Mesendoderm (in vitro differentiated cells): ENCODE data around the gene KANSL3.
A peak's percentile ranks its signal among the peaks of the same experiment; 100 is the strongest.

ENCODE experiments used
- DNase-seq: peaks from one replicate; pipeline ENCODE4 v3.0.0; 2013
- H2AK5ac ChIP-seq: 2 replicates; pipeline ENCODE4 v1.6.1; 2013; ENCODE audit warnings: low read length, inconsistent platforms
- H2BK120ac ChIP-seq: 2 replicates; pipeline ENCODE4 v1.6.1; 2013; ENCODE audit warnings: low read depth, mild to moderate bottlenecking, low read length, moderate library complexity, mixed read lengths
- H2BK15ac ChIP-seq: replicated peaks from 2 replicates; pipeline ENCODE4 v1.6.1; 2013; ENCODE audit warnings: low read depth, mild to moderate bottlenecking, moderate library complexity
- H2BK5ac ChIP-seq: 2 replicates; pipeline ENCODE4 v1.6.1; 2013; ENCODE audit warnings: low read length, inconsistent platforms
- H3K18ac ChIP-seq: 2 replicates; pipeline ENCODE4 v1.6.1; 2013; ENCODE audit warnings: mild to moderate bottlenecking, low read length, mixed read lengths
- H3K23ac ChIP-seq: one replicate; pipeline ENCODE4 v1.6.1; 2013; ENCODE audit warnings: low read length
- H3K27ac ChIP-seq: 2 replicates; pipeline ENCODE4 v1.5.1; 2013; ENCODE audit warnings: low read depth, mild to moderate bottlenecking, inconsistent platforms, low read length, moderate library complexity
- H3K27me3 ChIP-seq: 2 replicates; pipeline ENCODE4 v1.6.1; 2013; ENCODE audit warnings: low read length, control low read depth, mild to moderate bottlenecking, inconsistent platforms; ENCODE audit not compliant: insufficient read depth, poor library complexity
- H3K36me3 ChIP-seq: 2 replicates; pipeline ENCODE4 v1.6.1; 2013; ENCODE audit warnings: low read length, inconsistent platforms; ENCODE audit not compliant: control insufficient read depth, insufficient read depth
- H3K4ac ChIP-seq: one replicate; pipeline ENCODE4 v1.6.1; 2013; ENCODE audit warnings: low read depth, mild to moderate bottlenecking, low read length, moderate library complexity
- H3K4me1 ChIP-seq: 2 replicates; pipeline ENCODE4 v1.6.1; 2013; ENCODE audit warnings: low read depth, low read length, inconsistent platforms; ENCODE audit not compliant: control insufficient read depth
- H3K4me2 ChIP-seq: 2 replicates; pipeline ENCODE4 v1.6.1; 2013; ENCODE audit warnings: low read length
- H3K4me3 ChIP-seq: 2 replicates; pipeline ENCODE4 v1.5.1; 2013; ENCODE audit warnings: mild to moderate bottlenecking, low read length
- H3K56ac ChIP-seq: one replicate; pipeline ENCODE4 v1.6.1; 2013; ENCODE audit warnings: low read length
- H3K79me1 ChIP-seq: 2 replicates; pipeline ENCODE4 v1.6.1; 2013; ENCODE audit warnings: low read length, inconsistent platforms
- H3K79me2 ChIP-seq: 2 replicates; pipeline ENCODE4 v1.6.1; 2013; ENCODE audit warnings: mild to moderate bottlenecking, low read length; ENCODE audit not compliant: control insufficient read depth, insufficient read depth
- H3K9ac ChIP-seq: 2 replicates; pipeline ENCODE4 v1.6.1; 2013; ENCODE audit warnings: low read length, inconsistent platforms
- H4K5ac ChIP-seq: one replicate; pipeline ENCODE4 v1.6.1; 2013; ENCODE audit warnings: low read length
- H4K8ac ChIP-seq: one replicate; pipeline ENCODE4 v1.6.1; 2013; ENCODE audit warnings: low read depth, mild to moderate bottlenecking, control low read depth, low read length, moderate library complexity
- WGBS: extraction: QIAGEN DNeasy Blood & Tissue Kit; methylation state at CpG from one replicate; pipeline ENCODE4 v1.1.7; 2013; ENCODE audit warnings: low lambda C conversion rate, missing lambda C conversion rate; ENCODE audit not compliant: insufficient coverage; ENCODE audit errors: extremely low coverage; 5-methylcytosine and 5-hydroxymethylcytosine counted together

The KANSL3 gene

DNA sequence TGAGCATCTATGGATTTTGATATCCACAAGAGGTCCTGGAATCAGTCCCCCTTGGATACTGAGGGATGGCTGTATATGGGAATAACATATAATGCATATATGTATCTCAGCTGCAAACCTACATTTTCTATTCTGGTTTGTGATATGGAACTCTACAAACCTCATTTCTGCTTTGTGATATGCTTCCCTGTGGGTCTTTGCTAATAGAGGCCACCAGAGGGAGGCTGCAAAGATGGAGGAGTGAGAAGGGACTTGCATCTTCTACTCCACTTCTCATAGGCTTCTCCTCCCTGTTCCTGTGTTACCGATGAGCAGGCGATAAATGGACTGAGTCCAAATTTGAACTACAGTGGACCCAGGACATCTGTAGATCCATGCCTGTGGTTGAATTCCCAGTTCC is 63.7 kb downstream of the KANSL3 start:
- H3K9ac ChIP-seq = no peak overlapping the region
- no peak overlapping the region for H4K5ac ChIP-seq
- no peak overlapping the region for H3K4ac ChIP-seq
- no peaks in the 10 kb centered on the region for H3K27me3 ChIP-seq
- H4K8ac ChIP-seq = no peak overlapping the region
- H3K79me1 ChIP-seq = no peaks in the 10 kb centered on the region
- H2BK5ac ChIP-seq = no peak overlapping the region
- no peak overlapping the region for H2BK15ac ChIP-seq
- H3K4me3 ChIP-seq = no peak overlapping the region
- no peaks in the 10 kb centered on the region for H3K36me3 ChIP-seq
- no peak overlapping the region for H3K4me2 ChIP-seq
- H2AK5ac ChIP-seq = no peak overlapping the region
- WGBS = no CpG with 5 or more reads among the region's 2 CpGs
- no peak overlapping the region for H2BK120ac ChIP-seq
- no peak for DNase-seq
- no peaks in the 10 kb centered on the region for H3K4me1 ChIP-seq
- H3K18ac ChIP-seq = no peak overlapping the region
- H3K79me2 ChIP-seq = no peaks in the 10 kb centered on the region
- no peak overlapping the region for H3K23ac ChIP-seq
- H3K56ac ChIP-seq = no peak overlapping the region
- H3K27ac ChIP-seq = no peak overlapping the region

DNA sequence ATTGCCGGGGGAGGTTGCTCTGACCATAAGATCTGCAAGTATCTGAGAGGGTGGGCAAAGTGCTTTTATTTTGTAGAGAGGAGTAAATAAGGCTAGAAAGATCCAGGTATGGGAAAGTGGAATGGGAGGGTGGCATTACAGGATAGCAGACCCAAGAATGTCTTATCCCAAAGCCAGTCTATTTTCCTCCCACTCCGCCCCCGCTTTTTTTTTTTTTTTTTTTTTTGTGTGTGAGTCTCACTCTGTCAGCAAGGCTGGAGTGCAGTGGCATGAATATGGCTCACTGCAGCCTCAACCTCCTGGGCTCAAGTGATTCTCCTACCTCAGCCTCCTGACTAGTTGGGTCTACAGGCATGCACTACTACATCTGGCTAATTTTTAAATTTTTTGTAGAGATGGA is 70.0 kb downstream of the KANSL3 start:
- no peak overlapping the region for H3K4me2 ChIP-seq
- no peak overlapping the region for H4K8ac ChIP-seq
- H2BK5ac ChIP-seq = no peak overlapping the region
- H3K23ac ChIP-seq = no peak overlapping the region
- no peak overlapping the region for H3K18ac ChIP-seq
- no peak overlapping the region for H3K4ac ChIP-seq
- no peak overlapping the region for H2BK120ac ChIP-seq
- H3K36me3 ChIP-seq = no peaks in the 10 kb centered on the region
- H3K4me1 ChIP-seq = peaks cover 3% of the 10 kb centered on the region
- WGBS = no CpG with 5 or more reads among the region's 3 CpGs
- H2BK15ac ChIP-seq = no peak overlapping the region
- no peak overlapping the region for H3K4me3 ChIP-seq
- no peak overlapping the region for H2AK5ac ChIP-seq
- no peaks in the 10 kb centered on the region for H3K79me2 ChIP-seq
- DNase-seq = no peak
- no peak overlapping the region for H3K27ac ChIP-seq
- H3K56ac ChIP-seq = no peak overlapping the region
- H3K27me3 ChIP-seq = no peaks in the 10 kb centered on the region
- no peak overlapping the region for H4K5ac ChIP-seq
- H3K79me1 ChIP-seq = no peaks in the 10 kb centered on the region
- no peak overlapping the region for H3K9ac ChIP-seq

DNA sequence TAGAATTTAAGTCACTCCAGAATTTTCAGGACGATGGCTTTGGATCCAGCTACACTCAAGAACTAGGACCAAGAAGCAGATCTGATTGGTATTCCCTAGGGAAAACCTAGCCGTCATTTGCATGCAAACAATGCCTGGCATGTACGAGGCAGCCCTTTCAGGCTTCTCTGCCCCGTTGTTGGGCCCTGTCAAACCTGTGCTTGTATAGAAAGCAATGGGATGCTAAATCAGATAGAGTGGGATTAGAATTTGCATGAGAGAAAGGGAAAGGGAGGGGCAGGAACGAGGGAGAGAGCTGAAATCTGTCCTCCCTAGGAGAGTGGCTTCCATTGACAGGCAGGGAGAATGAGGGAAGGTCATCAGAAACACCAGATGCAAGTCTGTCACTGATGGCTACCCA is 73.0 kb downstream of the KANSL3 start:
- no peak overlapping the region for H3K4me3 ChIP-seq
- H2BK120ac ChIP-seq = no peak overlapping the region
- H2BK5ac ChIP-seq = no peak overlapping the region
- H3K56ac ChIP-seq = no peak overlapping the region
- H4K8ac ChIP-seq = no peak overlapping the region
- H3K4ac ChIP-seq = no peak overlapping the region
- H3K4me2 ChIP-seq = no peak overlapping the region
- peak; percentile 88 for DNase-seq
- H2BK15ac ChIP-seq = no peak overlapping the region
- no peak overlapping the region for H2AK5ac ChIP-seq
- no peak overlapping the region for H3K18ac ChIP-seq
- H3K4me1 ChIP-seq = peaks cover 3% of the 10 kb centered on the region
- no peaks in the 10 kb centered on the region for H3K27me3 ChIP-seq
- H3K79me1 ChIP-seq = no peaks in the 10 kb centered on the region
- no peak overlapping the region for H3K27ac ChIP-seq
- no CpG with 5 or more reads among the region's 5 CpGs for WGBS
- H3K23ac ChIP-seq = no peak overlapping the region
- no peak overlapping the region for H3K9ac ChIP-seq
- H3K36me3 ChIP-seq = no peaks in the 10 kb centered on the region
- no peak overlapping the region for H4K5ac ChIP-seq
- no peaks in the 10 kb centered on the region for H3K79me2 ChIP-seq

GRCh38 chr2:96564563-96564962 is 73.5 kb downstream of the KANSL3 start:
- no peak overlapping the region for H4K8ac ChIP-seq
- no peak overlapping the region for H3K4me2 ChIP-seq
- H3K27me3 ChIP-seq = no peaks in the 10 kb centered on the region
- H3K36me3 ChIP-seq = no peaks in the 10 kb centered on the region
- no peak overlapping the region for H2BK5ac ChIP-seq
- no peak for DNase-seq
- no peak overlapping the region for H3K23ac ChIP-seq
- H4K5ac ChIP-seq = no peak overlapping the region
- no peak overlapping the region for H3K4me3 ChIP-seq
- H3K18ac ChIP-seq = no peak overlapping the region
- H3K27ac ChIP-seq = no peak overlapping the region
- H3K56ac ChIP-seq = no peak overlapping the region
- peaks cover 3% of the 10 kb centered on the region for H3K4me1 ChIP-seq
- no peak overlapping the region for H3K4ac ChIP-seq
- no peaks in the 10 kb centered on the region for H3K79me1 ChIP-seq
- no peak overlapping the region for H3K9ac ChIP-seq
- no peak overlapping the region for H2BK15ac ChIP-seq
- no peak overlapping the region for H2BK120ac ChIP-seq
- no peak overlapping the region for H2AK5ac ChIP-seq
- no peaks in the 10 kb centered on the region for H3K79me2 ChIP-seq
- no CpG with 5 or more reads among the region's 3 CpGs for WGBS

GRCh38 chr2:96564026-96564425 is 74.1 kb downstream of the KANSL3 start:
- H3K27me3 ChIP-seq = no peaks in the 10 kb centered on the region
- no peak overlapping the region for H3K4me3 ChIP-seq
- no peak overlapping the region for H3K56ac ChIP-seq
- H2AK5ac ChIP-seq = no peak overlapping the region
- H4K5ac ChIP-seq = no peak overlapping the region
- no peaks in the 10 kb centered on the region for H3K79me2 ChIP-seq
- no peaks in the 10 kb centered on the region for H3K36me3 ChIP-seq
- H3K27ac ChIP-seq = no peak overlapping the region
- H3K79me1 ChIP-seq = no peaks in the 10 kb centered on the region
- no peak for DNase-seq
- H4K8ac ChIP-seq = no peak overlapping the region
- no peak overlapping the region for H3K4ac ChIP-seq
- no peak overlapping the region for H3K4me2 ChIP-seq
- H3K4me1 ChIP-seq = peaks cover 3% of the 10 kb centered on the region
- no CpG with 5 or more reads among the region's 4 CpGs for WGBS
- no peak overlapping the region for H3K18ac ChIP-seq
- no peak overlapping the region for H3K9ac ChIP-seq
- H2BK15ac ChIP-seq = no peak overlapping the region
- H2BK120ac ChIP-seq = no peak overlapping the region
- no peak overlapping the region for H2BK5ac ChIP-seq
- H3K23ac ChIP-seq = no peak overlapping the region

GRCh38 chr2:96558485-96558884 is 79.6 kb downstream of the KANSL3 start:
- H2BK15ac ChIP-seq = no peak overlapping the region
- H3K4me3 ChIP-seq = no peak overlapping the region
- no peaks in the 10 kb centered on the region for H3K4me1 ChIP-seq
- no peak overlapping the region for H4K8ac ChIP-seq
- H3K4ac ChIP-seq = no peak overlapping the region
- DNase-seq = no peak
- H3K9ac ChIP-seq = no peak overlapping the region
- no peaks in the 10 kb centered on the region for H3K79me1 ChIP-seq
- no peak overlapping the region for H3K56ac ChIP-seq
- H2BK5ac ChIP-seq = no peak overlapping the region
- H3K36me3 ChIP-seq = no peaks in the 10 kb centered on the region
- no peak overlapping the region for H4K5ac ChIP-seq
- no peak overlapping the region for H2BK120ac ChIP-seq
- H2AK5ac ChIP-seq = no peak overlapping the region
- no peak overlapping the region for H3K4me2 ChIP-seq
- H3K18ac ChIP-seq = no peak overlapping the region
- H3K79me2 ChIP-seq = no peaks in the 10 kb centered on the region
- H3K23ac ChIP-seq = no peak overlapping the region
- WGBS = no CpG with 5 or more reads among the region's 8 CpGs
- H3K27ac ChIP-seq = no peak overlapping the region
- H3K27me3 ChIP-seq = no peaks in the 10 kb centered on the region
